Activated CD8-positive, alpha-beta memory T cell treated with anti-CD3 and anti-CD28 coated beads, Interleukin-2, amount 50 U/mL, for 48 hours (primary cell): Measurements from ENCODE around the gene TRIM47.

Experiments
- DNase-seq: peaks from one replicate; pipeline ENCODE4 v3.0.0-alpha.2; 2020

The TRIM47 gene

DNA sequence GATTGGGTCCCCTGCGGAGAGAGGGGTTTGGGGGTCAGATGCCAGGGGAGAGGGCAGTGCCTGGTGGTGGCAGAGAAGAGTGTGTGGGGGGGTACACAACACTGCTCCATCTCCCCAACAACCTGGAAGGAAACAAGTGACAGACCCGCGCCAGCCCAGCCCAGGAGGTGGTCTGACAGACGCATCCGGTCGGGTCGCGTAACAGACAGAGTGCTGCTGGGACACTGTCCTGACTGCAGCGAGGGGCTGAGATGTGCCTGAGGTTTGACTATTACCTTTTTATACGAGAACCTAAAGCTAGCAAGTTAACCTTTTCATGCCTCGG is 50.3 kb downstream of the TRIM47 start:
- no peak for DNase-seq

DNA sequence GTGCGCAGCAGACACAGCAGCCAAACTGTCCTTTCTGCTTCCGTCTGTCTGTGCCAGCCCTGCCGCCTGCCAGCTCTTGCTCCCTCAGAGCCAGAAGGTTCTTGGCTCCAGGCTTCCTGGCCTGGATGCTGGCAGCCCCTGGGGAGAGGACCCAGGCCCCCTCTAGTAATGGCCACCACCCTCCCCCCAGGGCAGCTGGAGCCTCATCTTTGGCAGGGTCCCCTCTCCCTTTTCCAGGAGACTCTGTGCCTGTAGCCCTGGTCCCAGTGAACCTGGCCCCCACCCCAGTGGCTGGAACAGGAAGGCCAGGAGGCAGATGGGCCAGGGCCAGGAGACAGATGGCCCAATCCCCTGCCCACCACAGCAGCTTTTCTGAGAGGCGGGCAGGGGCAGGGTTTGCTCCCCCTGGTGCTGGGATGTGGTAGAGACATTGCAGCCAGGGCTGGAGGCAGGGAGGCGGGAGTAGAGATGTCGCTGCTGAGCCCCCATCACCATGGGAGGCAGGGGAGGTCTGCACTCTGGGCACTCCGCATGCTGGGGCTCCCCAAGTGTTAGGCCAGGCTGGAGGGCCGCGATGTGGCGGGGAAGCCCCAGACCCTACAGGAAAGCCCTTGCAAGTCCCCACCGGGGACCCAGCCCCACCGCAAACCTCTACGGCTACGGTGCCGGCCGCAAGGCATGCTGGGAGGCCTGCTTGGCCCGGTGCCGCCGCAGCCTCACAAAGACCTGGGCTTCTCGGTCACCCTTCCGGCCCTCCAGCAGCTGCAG is 50.9 kb downstream of the TRIM47 start:
- peak; percentile 81 for DNase-seq

DNA sequence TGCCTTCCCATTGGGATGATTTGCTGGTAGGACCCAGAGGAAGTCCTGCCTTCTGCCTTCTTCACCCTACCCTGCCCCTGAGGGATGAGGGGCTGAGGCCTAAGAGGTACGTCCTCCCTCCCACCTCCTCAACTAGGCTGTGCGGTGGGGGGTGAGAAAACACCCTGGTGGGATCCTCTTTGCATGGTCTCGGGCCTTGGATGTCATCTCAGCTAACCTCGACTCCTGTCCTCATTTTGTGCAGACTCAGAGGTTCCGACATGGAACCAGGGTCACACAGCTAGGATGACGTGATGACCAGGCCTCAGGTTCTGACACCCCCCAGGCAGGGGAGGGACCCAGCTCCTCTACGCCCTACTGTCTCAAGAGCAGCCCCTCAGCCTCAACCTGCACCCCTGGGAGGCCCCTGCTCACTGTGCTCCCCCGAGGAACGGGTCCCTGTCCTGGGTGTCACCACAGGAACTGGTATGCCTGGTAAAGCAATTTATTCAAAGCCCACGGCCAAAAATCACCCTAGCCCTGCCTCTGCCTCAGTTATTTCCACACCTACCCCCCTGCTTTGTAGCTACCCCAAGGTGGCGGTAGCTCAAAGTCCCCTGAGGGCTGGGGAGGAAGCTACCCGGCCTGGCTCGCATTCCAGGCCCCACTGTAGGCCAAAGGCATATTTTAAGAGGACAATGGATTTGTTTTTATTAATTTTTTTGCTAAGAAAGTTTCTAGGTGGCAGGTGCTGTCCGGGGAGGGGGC is 51.6 kb downstream of the TRIM47 start:
- no peak for DNase-seq

DNA sequence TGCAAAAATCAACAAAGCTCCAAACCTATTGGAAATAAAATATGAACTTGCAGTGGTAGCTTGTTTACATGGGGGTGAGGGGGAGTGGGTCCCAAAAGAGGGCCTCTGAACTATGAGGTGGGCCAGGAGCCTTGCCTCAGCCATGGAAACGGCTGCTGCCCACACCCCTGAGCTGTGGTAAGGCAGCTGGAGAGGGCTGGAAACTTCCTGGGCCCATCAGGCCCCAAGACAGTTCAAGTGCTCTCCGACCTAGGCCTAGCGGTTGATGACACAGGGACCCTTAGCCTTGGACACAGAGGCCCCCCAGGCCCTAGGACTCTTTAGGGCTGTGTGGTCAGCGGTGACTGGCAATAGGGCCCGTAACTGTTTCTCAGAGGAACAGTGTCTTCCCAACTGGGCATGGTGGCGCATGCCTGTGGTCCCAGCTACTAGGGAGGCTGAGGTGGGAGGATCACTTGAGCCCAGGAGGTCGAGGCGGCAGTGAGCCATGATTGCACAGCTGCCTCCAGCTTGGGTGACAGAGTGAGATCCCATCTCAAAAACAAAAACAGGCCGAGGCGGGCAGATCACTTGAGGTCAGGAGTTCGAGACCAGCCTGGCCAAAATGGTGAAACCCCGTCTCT is 52.5 kb downstream of the TRIM47 start:
- no peak for DNase-seq

DNA sequence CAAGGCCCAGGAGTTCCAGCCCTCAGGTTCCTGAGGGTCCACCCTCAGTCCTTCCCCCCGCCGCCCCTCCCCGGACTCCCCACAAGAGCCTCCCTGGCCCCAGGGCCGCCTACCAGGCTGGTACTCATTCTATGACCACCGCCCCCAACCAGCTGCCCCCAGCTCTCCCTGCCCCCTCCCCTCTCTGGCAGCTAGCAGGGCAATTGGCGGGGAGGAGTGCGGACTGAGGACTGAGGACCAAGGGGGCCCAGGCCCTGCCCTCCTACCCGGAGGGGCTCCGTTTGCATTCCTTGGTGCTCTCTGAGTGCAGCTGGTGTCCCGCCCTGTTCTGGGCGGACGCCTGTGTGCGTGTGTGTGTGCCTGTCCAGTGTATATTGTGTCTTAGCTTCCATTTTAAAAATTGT is 53.2 kb downstream of the TRIM47 start:
- no peak for DNase-seq

DNA sequence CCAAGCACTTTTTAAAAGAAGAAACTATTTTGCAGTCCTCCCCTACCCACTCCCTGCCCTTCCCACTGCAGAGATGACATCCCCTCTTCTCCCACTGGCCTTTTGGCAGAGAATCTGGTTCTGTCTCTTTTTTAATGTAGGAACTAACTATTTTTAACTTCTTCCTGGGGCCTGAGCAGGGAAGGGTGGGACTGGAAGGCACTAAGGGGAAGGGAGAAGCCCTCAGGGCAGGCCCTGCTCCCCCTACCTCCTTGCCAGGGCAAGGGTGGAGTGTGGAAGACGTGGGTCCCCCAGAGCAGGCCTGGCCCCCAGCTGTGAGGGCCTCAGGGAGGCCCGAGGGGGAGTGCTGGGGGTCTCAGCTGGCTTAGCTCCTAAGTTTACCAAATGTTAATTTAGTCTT is 53.7 kb downstream of the TRIM47 start:
- no peak for DNase-seq
